GM10266 (cell line): ENCODE measurements around the gene CRABP2.

Experiments
- DNase-seq: peaks from one replicate; pipeline ENCODE4 v3.0.0; 2012; ENCODE audit errors: extremely low spot score
- TF ChIP-seq, protein P1 (sequence below): IDR thresholded peaks from 2 replicates; pipeline ENCODE4 v1.5.1; 2012; ENCODE audit warnings: mild to moderate bottlenecking, low read depth; ENCODE audit not compliant: control insufficient read depth, insufficient read depth; ENCODE audit errors: missing control alignments

CRABP2 gene

DNA sequence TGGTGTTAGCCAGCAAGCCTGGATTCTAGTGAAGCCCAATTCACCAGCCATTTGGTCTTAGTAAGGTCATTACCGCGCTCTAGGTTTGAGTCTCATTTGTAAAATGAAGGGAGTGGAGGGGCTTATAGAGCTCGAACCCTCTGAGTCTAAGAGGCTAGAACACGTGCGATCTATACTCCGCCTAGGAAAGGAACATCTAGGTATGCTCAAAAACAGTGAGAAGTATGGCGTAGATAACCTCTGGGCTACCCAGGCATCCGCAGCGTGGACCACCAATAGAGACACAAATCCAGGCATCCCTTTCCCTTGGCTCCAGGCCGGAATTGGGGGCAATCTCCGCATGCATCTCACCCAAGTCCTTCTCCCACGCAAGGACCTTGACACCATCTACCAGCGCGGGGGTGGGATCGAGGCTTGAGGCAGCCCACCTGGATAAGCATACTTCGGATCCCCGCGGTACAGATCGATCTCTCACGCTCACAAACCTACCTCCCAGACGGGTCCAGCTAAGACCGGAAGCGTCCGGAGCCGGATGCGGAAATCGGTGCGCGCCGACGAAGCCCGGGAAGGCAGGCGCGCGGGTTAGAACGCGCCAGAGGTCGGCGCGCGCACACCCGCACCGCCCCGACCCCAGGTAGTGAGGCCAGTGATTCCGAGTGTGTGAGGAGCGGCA, 22.7 kb upstream of the CRABP2 start, which contains the start of gene METTL25B:
Gene METTL25B (plus strand): TSS at position 544 of the 673 bp plus-strand sequence. CDS start 636 bp downstream, outside the sequence.
- TF ChIP-seq, protein P1, sequence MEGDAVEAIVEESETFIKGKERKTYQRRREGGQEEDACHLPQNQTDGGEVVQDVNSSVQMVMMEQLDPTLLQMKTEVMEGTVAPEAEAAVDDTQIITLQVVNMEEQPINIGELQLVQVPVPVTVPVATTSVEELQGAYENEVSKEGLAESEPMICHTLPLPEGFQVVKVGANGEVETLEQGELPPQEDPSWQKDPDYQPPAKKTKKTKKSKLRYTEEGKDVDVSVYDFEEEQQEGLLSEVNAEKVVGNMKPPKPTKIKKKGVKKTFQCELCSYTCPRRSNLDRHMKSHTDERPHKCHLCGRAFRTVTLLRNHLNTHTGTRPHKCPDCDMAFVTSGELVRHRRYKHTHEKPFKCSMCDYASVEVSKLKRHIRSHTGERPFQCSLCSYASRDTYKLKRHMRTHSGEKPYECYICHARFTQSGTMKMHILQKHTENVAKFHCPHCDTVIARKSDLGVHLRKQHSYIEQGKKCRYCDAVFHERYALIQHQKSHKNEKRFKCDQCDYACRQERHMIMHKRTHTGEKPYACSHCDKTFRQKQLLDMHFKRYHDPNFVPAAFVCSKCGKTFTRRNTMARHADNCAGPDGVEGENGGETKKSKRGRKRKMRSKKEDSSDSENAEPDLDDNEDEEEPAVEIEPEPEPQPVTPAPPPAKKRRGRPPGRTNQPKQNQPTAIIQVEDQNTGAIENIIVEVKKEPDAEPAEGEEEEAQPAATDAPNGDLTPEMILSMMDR, result no peak
- DNase-seq, result peak; percentile 76

DNA sequence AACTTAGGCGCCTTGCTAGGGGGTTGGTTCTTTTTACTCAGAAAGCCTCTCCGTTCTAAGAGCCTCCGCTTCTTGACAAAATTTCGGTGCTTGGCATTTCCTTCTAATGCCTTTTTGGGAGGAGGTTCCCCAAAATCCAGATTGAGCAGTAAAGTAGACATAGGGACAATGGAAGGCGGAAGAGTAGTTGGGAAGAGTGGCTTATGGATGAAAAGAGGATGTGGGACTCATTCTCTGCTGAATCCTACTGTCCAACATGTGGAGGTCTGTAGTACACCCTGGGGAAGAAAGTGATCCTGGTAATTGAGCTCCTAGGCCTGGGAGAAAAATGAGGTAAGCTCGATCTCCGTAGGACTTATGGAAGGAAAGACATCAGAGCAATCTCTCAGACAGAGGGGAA, 22.1 kb upstream of the CRABP2 start:
- DNase-seq, result no peak
- TF ChIP-seq, protein P1, result no peak

DNA sequence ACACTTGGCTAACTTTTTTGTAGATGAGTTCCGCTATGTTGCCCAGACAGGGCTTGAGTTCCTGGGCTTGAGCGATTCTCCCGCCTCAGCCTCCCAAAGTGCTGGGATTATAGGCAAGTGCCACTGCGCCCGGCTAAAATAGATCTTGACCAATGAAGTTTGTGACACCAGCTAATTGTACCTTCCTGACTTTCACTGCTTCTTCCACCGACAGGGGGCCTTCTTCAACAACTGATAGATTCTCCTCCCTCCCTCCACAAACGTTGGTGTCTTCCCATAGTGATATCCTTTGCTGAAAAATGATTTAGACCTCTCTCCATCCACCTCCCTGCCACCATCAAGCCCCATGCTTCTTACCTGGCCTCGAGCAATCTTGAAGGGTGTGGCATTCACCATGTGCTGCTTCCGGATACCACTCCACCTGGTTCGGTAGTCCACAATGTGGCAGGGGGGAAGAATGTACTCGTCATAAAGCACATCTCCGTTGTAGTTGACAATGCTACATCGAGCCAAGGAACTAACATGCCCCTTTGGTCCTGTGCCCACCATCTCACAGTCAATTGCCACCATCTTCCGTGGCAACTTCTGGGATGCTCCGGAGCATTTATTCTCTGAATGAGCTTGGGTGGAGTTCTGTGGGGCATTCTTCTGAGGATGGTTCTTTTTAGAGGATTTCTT, 21.3 kb upstream of the CRABP2 start:
- TF ChIP-seq, protein P1, result peak; percentile 77
- peak; percentile 77 for DNase-seq

DNA sequence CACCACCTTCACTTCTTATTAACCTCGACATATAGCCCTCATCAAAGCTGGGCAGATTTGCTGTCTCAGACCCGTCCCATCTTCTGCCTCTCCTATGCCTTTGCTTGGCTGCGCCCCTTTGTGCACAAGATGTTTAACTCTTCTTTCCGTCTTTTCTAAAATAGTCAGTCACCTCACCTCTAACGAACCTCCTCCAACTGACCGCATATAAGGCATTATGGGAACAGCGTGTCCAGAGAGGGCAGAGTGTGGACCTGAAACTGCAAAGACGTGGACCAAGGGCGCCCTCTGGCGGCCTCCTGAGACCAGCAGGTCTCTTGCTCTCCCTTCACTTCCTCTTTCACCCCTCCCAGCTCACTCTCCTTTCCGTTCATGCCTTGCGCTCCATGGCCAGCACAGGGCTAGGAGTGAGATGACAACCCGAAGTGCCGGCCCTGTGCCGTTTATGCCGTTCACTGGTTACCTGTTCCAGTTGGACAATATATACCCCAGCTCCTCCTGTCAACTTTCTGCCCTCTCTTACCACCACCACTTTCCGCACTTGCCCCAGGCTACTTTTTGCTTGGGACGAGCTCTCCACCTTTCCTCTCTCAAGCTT, 20.4 kb upstream of the CRABP2 start:
- TF ChIP-seq, protein P1, result peak; percentile 93
- DNase-seq, result peak; percentile 85

DNA sequence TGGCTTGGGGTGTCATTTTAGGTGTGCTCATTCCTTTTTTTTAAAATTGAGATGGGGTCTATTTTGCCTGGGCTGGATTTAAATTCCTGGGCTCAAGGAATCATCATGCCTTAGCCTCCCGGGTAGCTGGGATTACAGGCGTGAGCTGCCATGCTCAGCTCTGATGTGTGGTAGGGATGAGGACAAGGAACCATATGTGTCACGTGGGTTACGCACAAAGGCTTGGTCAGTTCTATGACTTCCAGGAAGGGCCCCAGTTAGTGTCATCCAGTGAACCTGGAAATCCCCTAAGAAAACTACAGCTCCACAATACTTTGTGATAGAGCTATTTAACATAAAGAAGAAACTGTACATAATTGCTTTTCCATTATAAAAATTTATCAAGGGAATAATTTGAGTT, 16.2 kb upstream of the CRABP2 start:
- no peak for DNase-seq
- TF ChIP-seq, protein P1, result no peak

DNA sequence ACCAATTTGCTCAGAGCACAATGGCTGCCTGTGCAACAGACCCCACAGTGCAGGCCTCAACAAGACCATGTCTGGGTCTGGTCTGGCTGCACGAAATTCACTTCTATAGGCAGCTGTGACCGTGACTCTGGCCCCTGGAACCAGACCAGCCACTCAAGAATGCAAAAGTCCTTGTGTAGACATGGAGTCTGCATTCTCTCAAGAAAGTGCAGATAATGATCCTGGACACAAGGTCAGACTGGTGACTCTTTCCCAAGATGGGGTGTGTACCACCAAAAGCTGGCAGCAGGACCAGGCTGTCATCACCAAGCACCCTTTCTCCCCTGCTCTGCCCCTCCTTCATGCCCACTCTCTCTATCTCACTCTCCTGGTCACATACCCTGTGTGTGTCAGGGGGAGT, 15.7 kb upstream of the CRABP2 start:
- DNase-seq, result no peak
- TF ChIP-seq, protein P1, result no peak

DNA sequence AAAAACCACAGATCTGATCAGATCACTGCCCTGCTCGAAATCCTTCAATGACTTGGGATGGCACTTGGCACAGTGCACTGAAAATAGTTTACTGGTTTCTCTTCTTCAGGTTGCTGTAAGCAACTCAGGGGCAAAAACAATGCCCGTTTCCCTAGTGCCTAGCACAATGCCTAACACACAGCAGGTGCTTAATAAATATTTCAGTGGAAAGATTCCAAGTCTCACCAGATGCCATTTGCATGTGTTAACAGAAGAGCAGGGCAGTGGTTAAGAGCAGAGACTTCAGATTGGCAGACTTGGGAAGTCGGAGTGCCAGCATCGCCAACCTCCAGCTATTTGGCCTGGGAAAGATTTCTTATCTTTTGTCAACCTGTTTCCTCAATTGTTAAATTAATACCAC, 12.0 kb upstream of the CRABP2 start:
- DNase-seq, result no peak
- TF ChIP-seq, protein P1, result no peak
